GM21526 (cell line): Measurements from ENCODE around the gene RGL3.
"Not testable (repeated sequence)": the region's sequence is repeated elsewhere in the genome, so short reads cannot be mapped to it uniquely, and the experiment has no call there.

Experiments
- ATAC-seq: cut with Tn5 transposase; IDR thresholded peaks from one replicate; pipeline ENCODE4 v1.9.1; 2021; ENCODE audit warnings: moderate library complexity; ENCODE audit not compliant: unreplicated experiment, low FRiP score

Gene RGL3

GRCh38 chr19:11450570-11451326, 31.6 kb upstream of the RGL3 start:
- ATAC-seq, result no peak

GRCh38 chr19:11448923-11449554, 29.9 kb upstream of the RGL3 start:
- ATAC-seq, result no peak

GRCh38 chr19:11448410-11448809, 29.3 kb upstream of the RGL3 start:
- ATAC-seq, result no peak

- no peak for ATAC-seq
Measured at GRCh38 chr19:11447347-11448262, 28.5 kb upstream of the RGL3 start.

GRCh38 chr19:11446652-11447301, 27.7 kb upstream of the RGL3 start:
- ATAC-seq, result no peak

- no peak for ATAC-seq
Measured at GRCh38 chr19:11446271-11446651, 27.1 kb upstream of the RGL3 start.

- ATAC-seq, result no peak
Measured at GRCh38 chr19:11445141-11445540, 26.0 kb upstream of the RGL3 start.

- ATAC-seq, result no peak
Measured at GRCh38 chr19:11444059-11444458, 24.9 kb upstream of the RGL3 start.

- no peak for ATAC-seq
Measured at GRCh38 chr19:11437955-11438354, 18.8 kb upstream of the RGL3 start.

- no peak for ATAC-seq
Measured at GRCh38 chr19:11435833-11436313, 16.8 kb upstream of the RGL3 start.

GRCh38 chr19:11435057-11435832, 16.1 kb upstream of the RGL3 start, which contains the start of the genes ODAD3 and PRKCSH:
Gene ODAD3 (minus strand): TSS chr19:11435121. CDS start chr19:11435016, 105 bp downstream.
Gene PRKCSH (plus strand): TSS chr19:11435635. CDS start chr19:11436118, 483 bp downstream.
- ATAC-seq, result peak; percentile 79

- ATAC-seq, result no peak
Measured at GRCh38 chr19:11434703-11435056, 15.6 kb upstream of the RGL3 start.

- not testable (repeated sequence) for ATAC-seq
Measured at GRCh38 chr19:11433526-11433925, 14.4 kb upstream of the RGL3 start.

GRCh38 chr19:11426656-11427055, 7.5 kb upstream of the RGL3 start:
- ATAC-seq, result no peak

GRCh38 chr19:11425719-11426457, 6.8 kb upstream of the RGL3 start:
- ATAC-seq, result no peak

- ATAC-seq, result no peak
Measured at GRCh38 chr19:11423791-11424181, 4.7 kb upstream of the RGL3 start.

GRCh38 chr19:11423164-11423790, 4.2 kb upstream of the RGL3 start:
- ATAC-seq, result no peak
